ENCODE measurements around the gene DCHS2.

DCHS2 gene

GRCh38 chr4:154194649-154195048 lies 296.9 kb downstream of the DCHS2 start:
- no peak for DNase-seq

DNA sequence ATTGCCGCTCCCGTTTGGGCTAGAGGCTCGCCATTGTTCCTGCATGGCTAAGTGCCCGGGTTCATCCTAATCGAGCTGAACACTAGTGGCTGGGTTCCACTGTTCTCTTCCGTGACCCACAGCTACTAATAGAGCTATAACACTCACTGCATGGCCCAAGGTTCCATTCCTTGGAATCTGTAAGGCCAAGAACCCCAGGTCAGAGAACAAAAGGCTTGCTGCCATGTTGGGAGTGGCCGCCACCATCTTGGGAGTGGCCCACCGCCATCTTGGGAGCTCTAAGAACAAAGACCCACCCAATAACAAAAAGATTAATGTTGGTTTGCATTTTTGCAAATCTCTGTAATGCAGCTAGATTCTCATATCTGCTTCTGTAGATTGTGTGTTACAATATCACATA lies 299.0 kb downstream of the DCHS2 start:
- DNase-seq, result no peak

DNA sequence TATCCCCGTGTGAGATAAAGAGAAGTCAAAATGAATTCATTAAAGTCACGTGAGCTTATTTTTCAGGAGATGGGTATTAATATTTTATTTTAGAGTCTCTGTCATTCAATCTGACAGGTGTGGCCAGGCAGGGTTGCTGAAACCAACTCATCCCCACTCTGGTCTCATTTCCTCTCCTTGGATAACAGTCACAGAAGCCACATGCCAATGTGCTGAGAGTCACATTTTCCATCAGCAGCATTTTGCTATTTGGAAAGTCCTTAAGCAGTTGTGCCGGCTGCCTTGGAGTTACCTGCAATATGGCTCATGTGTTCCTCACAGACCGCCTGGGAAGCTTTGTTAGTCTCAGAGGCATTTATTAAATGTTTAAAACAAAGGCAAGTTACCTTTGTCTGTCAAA lies 302.3 kb downstream of the DCHS2 start:
- no peak for DNase-seq

DNA sequence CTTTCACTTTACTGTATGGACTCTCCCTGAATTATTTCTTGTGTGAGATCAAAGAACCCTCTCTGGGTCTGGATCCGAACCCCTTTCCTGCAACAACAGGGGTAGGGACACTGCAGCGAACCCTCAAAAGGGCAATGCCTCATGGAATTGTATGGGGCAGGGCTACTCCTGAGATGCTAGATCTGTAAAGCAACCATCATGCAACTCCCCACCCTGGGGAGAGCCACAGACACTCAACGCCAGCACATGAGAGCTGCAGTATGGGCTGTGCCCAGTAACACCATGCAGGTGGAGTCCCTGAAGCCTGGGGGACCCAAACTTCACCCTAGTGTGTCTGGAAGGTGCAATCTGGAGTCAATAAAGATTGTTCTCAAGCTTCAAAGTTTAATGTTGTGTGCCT lies 304.7 kb downstream of the DCHS2 start:
- no peak for DNase-seq

GRCh38 chr4:154186035-154186434 lies 305.6 kb downstream of the DCHS2 start:
- no peak for DNase-seq

GRCh38 chr4:154184238-154184637 lies 307.4 kb downstream of the DCHS2 start:
- DNase-seq, result no peak

- no peak for DNase-seq
Observed at GRCh38 chr4:154183264-154183663, 308.3 kb downstream of the DCHS2 start.
